C1 segment of cervical spinal cord (tissue), 14 donors: Measurements from ENCODE around the gene XPR1.

Experiments
- DNase-seq, 14 donors: peaks; one replicate each; lab custom pipeline; 2025; lab: John Stamatoyannopoulos, UW

Gene XPR1

GRCh38 chr1:180631766-180632325 lies at the start of gene XPR1:
XPR1 (plus strand) TSS chr1:180632022; CDS start chr1:180632202, 180 bp downstream.
- peak; percentile 61 to 99 (median 92) for DNase-seq

GRCh38 chr1:180584869-180585268 lies 47.0 kb upstream of the XPR1 start:
- DNase-seq: no peak

DNA sequence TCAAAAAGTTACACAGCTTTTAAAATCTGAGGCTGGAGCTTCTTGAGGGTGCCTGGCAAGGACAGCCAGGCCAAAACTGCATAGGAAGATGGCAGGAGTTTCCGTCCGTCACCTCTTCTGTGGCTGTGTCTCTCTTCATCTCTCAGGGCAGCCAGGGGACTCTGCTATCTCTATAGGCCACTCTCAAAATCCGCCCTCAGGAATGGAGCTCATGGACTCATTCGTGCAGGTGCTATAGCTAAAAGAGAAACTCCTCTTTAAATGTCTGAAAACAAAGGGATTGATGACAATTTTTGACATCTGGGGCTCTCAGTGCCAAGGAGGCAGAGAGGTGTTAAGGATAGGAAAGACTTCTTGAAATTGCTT lies 45.8 kb upstream of the XPR1 start:
- no peak for DNase-seq

GRCh38 chr1:180586671-180587155 lies 45.1 kb upstream of the XPR1 start:
- DNase-seq: peak in 1 of 14 donors; percentile 2

- no peak for DNase-seq
Measured at GRCh38 chr1:180588121-180588520, 43.7 kb upstream of the XPR1 start.

GRCh38 chr1:180590889-180591288 lies 40.9 kb upstream of the XPR1 start:
- no peak for DNase-seq

DNA sequence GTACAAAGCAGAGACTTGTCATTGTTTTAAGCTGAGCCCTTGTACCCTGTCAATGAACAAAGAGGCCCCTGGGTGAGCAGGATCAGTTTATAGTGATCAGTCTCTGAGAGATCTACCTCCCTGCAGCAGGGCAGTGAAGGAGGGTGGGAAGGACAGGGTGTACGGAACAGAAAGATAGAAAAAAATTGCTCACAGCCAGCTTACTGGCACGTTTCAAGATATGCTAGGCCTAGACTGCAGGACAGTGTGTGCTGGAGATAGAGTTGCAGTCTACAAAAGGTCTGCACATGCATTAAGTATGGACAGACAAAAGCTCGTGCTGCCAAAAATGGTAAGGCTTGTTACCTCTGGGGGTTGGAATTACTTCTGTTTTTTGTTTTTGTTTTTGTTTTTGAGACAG lies 38.4 kb upstream of the XPR1 start:
- DNase-seq: no peak

DNA sequence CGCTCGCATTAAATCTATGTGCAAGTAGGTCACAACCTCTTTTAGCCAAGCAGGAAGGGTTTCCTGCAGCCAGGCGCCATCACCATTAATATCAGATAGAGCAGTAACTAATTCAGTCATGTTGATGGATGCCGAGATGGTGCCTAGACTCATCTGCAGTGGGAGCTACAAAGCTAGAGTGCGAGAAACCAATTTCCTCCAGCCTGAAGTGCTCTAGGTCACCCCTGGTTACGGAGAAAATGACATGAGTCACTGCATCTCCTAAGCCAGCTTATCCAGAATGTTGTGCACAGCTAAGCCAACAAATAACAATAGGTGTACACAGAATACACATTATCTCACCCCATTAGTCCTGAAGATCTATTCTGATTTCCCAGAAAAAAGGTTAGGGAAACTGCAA lies 37.1 kb upstream of the XPR1 start:
- DNase-seq: no peak

DNA sequence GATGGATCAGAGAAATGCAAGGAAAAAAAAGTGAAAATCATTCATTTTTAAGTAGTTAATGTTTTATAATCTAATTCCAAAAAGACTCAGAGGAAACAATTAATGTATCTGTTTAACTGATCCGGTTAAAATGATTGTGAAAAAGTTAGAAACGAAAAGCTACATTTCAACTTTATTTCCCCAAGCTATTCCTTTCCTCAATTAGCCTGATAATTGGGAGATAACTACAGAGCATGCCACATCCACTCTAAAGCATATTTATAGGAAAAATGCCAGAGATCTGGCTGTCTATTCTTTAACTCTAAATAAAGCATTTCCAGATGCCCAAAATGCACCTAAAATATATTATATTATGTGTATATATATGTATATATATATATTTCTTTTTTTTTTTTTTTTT lies 35.9 kb upstream of the XPR1 start:
- DNase-seq: no peak

DNA sequence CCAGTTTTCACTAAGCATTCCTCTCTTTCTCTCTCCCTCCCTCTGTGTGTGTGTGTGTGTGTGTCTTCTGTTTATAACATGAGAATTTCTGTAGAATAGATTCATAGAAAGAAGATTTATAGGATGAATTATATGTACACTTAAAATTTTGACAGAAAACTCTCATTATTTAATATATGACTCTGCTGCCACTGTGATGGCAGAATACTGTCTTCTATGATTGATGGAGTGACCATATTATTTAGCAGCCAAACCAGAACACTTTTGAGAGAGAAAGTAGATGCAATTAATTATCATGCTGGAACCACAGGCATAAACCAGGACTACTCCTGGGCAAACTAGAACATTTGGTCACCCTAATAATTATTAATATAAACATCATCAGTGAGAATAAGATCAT lies 34.3 kb upstream of the XPR1 start:
- no peak for DNase-seq

DNA sequence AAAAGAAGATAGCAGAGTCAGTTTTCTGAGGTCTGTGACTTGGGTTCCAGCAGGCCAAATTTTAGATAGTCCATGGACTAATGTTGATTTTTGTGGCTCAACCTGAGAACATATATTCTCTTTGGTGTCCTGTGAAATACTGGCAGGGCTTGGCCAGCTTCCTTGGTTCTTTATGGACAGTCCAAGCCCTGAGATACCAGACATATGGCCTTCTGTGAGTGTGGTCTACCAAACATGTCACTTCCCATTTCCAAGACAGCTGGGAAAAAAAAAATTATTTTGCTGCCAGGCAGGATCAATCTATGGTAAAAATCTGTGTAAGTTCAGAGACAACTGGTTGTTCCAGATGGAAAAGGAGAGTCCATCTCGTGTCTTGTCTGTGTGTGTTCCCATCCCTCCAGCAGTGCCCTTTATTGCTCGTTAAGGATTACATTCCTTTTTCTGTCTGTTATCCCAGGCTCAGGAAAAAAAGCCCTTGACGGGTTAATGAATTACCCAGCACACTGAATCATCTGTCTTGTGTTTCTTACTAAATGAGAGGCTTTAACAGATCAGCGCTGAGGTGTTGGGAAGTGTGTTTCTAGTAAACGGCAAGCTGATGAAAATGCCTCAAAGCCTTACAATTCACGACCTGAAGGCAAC lies 33.4 kb upstream of the XPR1 start:
- DNase-seq: no peak

DNA sequence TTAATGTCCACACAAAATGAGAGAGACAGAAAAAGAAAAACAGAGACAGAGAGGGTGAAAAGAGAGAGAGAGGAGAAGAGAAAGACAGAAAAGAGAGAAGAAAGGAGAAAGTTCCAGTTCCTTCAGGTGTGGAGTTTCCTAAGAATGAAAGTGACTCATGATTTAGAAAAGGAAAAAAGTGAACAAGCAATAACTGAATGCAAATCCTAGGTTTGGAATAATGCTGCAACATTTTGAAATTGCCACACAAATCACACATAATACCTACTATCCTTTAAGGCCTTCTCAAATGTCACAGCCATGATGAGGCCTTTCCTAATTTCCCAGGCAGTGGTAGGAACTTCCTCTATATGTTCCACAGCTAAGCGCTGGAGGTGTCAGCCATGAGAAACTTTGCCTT lies 31.5 kb upstream of the XPR1 start:
- DNase-seq: no peak

DNA sequence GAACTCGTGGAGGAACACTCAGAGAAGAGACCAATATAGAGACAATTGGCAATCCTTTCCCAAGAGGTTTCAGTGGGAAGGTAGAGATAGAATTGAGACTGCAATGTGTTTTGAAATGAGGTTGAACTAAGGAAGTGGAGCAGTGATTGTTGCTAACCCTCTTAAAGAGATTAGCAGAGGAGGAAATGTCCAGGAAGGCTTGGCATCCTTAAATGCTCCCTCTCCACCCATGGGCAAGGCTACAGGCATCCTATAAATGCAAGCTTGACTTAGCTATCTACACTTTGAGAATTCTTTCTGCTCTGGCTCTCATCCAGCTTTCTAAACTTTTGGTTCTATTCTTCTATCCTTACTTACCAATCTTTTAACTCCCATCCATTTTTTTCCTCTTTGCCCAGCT lies 30.3 kb upstream of the XPR1 start:
- no peak for DNase-seq

- DNase-seq: no peak
Measured at GRCh38 chr1:180603223-180603849, 28.5 kb upstream of the XPR1 start.

GRCh38 chr1:180603850-180604226 lies 28.0 kb upstream of the XPR1 start:
- DNase-seq: no peak

DNA sequence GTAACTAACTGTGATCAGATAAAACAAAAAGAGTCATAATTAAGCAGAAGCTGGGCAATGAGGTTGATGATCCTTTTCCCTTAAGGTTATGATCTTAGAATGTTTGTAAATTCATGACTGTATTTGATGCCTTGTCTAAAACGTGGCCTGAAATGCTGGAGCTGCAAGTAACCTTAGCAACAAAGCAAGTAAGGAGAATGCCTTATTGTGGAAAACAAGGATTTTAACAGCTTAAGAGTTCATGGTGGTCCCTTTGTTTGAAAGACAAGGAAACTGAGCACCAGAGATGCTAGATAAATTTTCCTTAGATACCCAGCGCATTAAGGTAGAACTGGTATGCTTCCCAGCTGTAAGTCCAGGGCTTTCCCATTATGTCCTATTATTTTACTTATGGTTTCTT lies 25.7 kb upstream of the XPR1 start:
- no peak for DNase-seq

GRCh38 chr1:180609643-180610555 lies 21.9 kb upstream of the XPR1 start:
- DNase-seq: no peak

- DNase-seq: no peak
Measured at GRCh38 chr1:180610556-180611015, 21.2 kb upstream of the XPR1 start.

DNA sequence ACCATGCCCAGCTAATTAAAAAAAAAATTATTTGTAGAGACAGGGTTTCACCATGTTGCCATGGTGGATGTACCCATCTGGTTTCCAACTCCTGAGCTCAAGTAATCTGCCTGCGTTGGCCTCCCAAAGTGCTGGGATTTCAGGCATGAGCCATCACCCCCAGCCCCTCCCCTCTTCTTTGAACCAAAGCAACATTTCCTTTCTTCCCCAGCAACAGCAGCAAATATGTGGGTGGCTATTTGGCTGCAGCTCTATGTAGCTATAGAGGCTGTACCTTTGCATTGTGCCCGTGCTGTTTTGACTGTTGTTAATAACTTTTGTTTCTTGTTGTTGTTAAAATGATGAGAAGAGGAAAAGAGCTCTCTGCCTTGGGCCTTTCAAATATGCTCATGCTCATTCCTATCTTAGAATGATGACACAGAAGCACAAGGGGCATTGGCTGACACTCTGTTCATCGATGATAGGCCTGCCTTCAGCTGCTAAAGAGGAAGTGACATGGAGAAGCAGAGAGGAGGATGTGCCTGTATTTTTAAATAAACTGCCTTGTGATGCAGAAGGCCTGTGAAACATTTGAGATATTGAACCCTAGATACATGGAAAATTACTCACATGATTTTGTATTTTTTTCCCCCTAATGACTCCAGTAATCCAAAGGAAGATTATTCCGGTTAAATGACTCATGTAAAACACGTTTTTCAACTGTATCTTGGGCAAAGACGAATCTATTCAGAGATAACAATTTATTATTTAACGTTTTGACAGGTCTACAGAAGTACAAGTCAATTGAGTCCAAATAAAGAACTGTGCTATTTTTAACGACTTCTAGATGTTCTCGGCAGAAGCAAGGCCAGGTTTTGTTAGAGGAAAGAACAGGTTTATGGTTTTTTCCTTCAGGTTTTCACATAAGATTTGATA lies 20.5 kb upstream of the XPR1 start:
- no peak for DNase-seq

DNA sequence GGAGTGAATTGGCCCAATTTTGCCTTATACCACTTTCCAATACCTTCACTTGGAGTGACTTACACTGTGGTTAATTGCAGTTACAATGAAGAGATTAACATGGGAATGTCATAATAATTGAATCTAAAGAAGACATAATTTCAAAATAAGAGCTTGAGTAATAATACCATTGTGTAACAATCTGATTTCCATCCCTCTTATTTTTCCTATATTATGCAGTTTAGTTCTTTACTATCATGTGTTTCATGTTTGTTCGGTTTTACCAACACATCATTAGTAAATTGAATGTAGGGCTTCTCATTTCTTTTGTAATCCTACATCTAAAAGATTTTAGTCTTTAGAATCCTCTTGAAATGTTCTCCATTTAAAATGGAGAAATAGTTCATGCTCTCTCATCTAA lies 19.2 kb upstream of the XPR1 start:
- DNase-seq: no peak

GRCh38 chr1:180614730-180615129 lies 17.1 kb upstream of the XPR1 start:
- DNase-seq: no peak
